ENCODE measurements around the gene DGKE.

The DGKE gene

GRCh38 chr17:56851008-56851407 is 17.1 kb downstream of the DGKE start:
- no peak for DNase-seq

GRCh38 chr17:56861899-56862298 is 27.9 kb downstream of the DGKE start:
- no peak for DNase-seq

GRCh38 chr17:56863974-56864373 is 30.0 kb downstream of the DGKE start:
- no peak for DNase-seq

- DNase-seq, result no peak
These were observed 32.1 kb downstream of the DGKE start for GRCh38 chr17:56866076-56866475.

- DNase-seq, result no peak
These were observed 32.5 kb downstream of the DGKE start for GRCh38 chr17:56866496-56866895.

GRCh38 chr17:56867948-56868376 is 34.0 kb downstream of the DGKE start:
- no peak for DNase-seq

- no peak for DNase-seq
These were observed 34.8 kb downstream of the DGKE start for GRCh38 chr17:56868716-56869115.

- DNase-seq, result peak; percentile 28
These were observed 36.2 kb downstream of the DGKE start for GRCh38 chr17:56870081-56870651.

- no peak for DNase-seq
These were observed 42.8 kb downstream of the DGKE start for GRCh38 chr17:56876766-56877179.

- no peak for DNase-seq
These were observed 45.3 kb downstream of the DGKE start for GRCh38 chr17:56879280-56879679.

- DNase-seq, result no peak
These were observed 46.2 kb downstream of the DGKE start for GRCh38 chr17:56880133-56880532.

- no peak for DNase-seq
These were observed 46.6 kb downstream of the DGKE start for GRCh38 chr17:56880571-56880970.

GRCh38 chr17:56881685-56882295 is 47.8 kb downstream of the DGKE start:
- DNase-seq, result no peak

GRCh38 chr17:56883616-56884015 is 49.7 kb downstream of the DGKE start:
- no peak for DNase-seq

- no peak for DNase-seq
These were observed 50.7 kb downstream of the DGKE start for GRCh38 chr17:56884483-56885311.

- DNase-seq, result no peak
These were observed 51.3 kb downstream of the DGKE start for GRCh38 chr17:56885312-56885657.

- DNase-seq, result no peak
These were observed 52.4 kb downstream of the DGKE start for GRCh38 chr17:56886288-56886731.

GRCh38 chr17:56887105-56887504 is 53.2 kb downstream of the DGKE start:
- no peak for DNase-seq

- no peak for DNase-seq
These were observed 53.9 kb downstream of the DGKE start for GRCh38 chr17:56887552-56888467.

GRCh38 chr17:56890390-56890789 is 56.4 kb downstream of the DGKE start:
- DNase-seq, result no peak

GRCh38 chr17:56890906-56891674 is 57.1 kb downstream of the DGKE start:
- no peak for DNase-seq

GRCh38 chr17:56891751-56892150 is 57.8 kb downstream of the DGKE start:
- DNase-seq, result peak; percentile 24

Data from activated CD4-positive, alpha-beta T cell treated with anti-CD3 and anti-CD28 coated beads, Interleukin-10, Interleukin-2, amounts not matched to agents 100 ng/mL and 50 ng/mL, durations not matched to agents 16 hours and 8 hours (primary cell).